ENCODE results near the gene TMPO.

TMPO gene

GRCh38 chr12:98515287-98516110 lies at the start of gene TMPO:
TMPO (plus strand) TSS chr12:98515590; CDS start chr12:98515868, 278 bp downstream.
- DNase-seq (ENCODE audit: insufficient read length, low spot score) (peak; percentile 69), FAIRE-seq (no peak)
- no peak for TF ChIP-seq CTCF (IDR thresholded peaks at IDR 0.05; ENCODE audit: insufficient read depth, missing control alignments)

- no peak for FAIRE-seq
- TF ChIP-seq CTCF (IDR thresholded peaks at IDR 0.05; ENCODE audit: insufficient read depth, missing control alignments) = no peak
- no peak for DNase-seq (ENCODE audit: insufficient read length, low spot score)
Observed at GRCh38 chr12:98465950-98466602, 49.3 kb upstream of the TMPO start.

GRCh38 chr12:98466640-98467400 lies 48.6 kb upstream of the TMPO start:
- TF ChIP-seq CTCF (IDR thresholded peaks at IDR 0.05; ENCODE audit: insufficient read depth, missing control alignments) = no peak
- no peak for DNase-seq (ENCODE audit: insufficient read length, low spot score)
- no peak for FAIRE-seq

- FAIRE-seq (no peak), DNase-seq (ENCODE audit: insufficient read length, low spot score) (no peak)
- no peak for TF ChIP-seq CTCF (IDR thresholded peaks at IDR 0.05; ENCODE audit: insufficient read depth, missing control alignments)
Observed at GRCh38 chr12:98469109-98469508, 46.3 kb upstream of the TMPO start.

- no peak for FAIRE-seq
Observed at GRCh38 chr12:98470469-98471082, 44.8 kb upstream of the TMPO start.

GRCh38 chr12:98471085-98471484 lies 44.3 kb upstream of the TMPO start:
- TF ChIP-seq CTCF (IDR thresholded peaks at IDR 0.05; ENCODE audit: insufficient read depth, missing control alignments) = no peak
- no peak for FAIRE-seq
- DNase-seq (ENCODE audit: insufficient read length, low spot score) = no peak

More at GRCh38 chr12:98470469-98471082, 44.8 kb upstream of the TMPO start:
- no peak for DNase-seq (ENCODE audit: insufficient read length, low spot score)
- no peak for TF ChIP-seq CTCF (IDR thresholded peaks at IDR 0.05; ENCODE audit: insufficient read depth, missing control alignments)
